ENCODE measurements around the gene CDC42BPA.

CDC42BPA gene

DNA sequence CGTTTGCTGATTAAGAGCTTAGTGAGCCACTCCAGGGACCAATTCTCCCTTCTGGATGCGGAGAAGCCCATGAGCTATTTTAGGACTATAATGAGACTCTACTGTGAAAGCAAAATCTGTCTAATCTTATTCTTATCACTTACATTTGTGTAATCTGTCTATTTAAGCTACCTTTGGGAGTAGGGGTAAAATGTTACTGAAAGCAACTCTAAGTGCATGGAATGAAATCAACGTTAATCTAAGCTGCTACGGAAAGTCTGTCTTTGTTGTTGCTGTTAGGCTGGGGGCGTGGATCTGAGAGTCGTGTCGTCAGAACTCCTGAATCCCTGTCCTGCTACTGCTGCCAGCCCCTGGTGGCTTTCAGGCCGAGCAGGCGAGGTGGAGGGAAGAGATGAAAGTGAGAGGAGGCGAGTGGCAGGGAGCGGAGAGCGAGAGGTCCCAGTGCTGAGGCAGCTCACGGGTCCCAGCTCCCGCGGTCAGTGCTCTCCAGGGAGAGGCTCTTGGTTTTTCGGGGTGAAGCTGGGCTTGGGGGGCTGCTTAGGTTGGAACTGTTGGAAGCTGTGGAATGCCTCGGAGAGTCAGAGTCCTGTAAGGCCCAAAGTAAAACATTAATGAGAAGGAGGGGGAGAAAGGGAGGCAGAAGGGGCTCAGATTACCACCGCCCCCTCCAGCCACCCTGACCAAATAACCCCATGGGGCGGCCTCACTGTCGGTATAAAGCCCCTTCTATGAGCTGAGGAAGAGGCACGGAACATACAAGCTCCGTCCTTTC, 324.3 kb downstream of the CDC42BPA start:
- peak; percentile 64 for DNase-seq (ENCODE audit: low spot score)

DNA sequence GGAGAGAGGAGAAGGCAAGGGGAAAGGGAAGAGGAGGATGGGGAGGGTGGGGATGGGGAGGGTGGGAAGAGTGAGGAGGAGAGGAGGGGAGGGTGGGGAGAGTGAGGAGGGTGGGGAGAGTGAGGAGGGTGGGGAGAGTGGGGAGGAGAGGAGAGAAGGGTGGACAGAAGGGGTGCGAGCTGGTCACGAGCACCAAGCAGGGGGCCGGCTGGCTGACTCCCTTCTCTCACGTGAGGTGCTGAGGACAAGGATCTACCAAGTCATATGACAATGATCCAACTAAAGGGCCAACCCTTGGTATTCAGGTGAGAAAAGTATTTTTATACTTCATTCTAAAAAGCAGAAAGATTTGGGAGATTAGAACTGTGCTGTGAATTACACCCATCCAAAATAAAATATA, 326.4 kb downstream of the CDC42BPA start:
- no peak for DNase-seq (ENCODE audit: low spot score)

- no peak for DNase-seq (ENCODE audit: low spot score)
These were observed 328.1 kb downstream of the CDC42BPA start for GRCh38 chr1:226990133-226990716.

- DNase-seq (ENCODE audit: low spot score): no peak
These were observed 329.0 kb downstream of the CDC42BPA start for GRCh38 chr1:226989085-226989920.

DNA sequence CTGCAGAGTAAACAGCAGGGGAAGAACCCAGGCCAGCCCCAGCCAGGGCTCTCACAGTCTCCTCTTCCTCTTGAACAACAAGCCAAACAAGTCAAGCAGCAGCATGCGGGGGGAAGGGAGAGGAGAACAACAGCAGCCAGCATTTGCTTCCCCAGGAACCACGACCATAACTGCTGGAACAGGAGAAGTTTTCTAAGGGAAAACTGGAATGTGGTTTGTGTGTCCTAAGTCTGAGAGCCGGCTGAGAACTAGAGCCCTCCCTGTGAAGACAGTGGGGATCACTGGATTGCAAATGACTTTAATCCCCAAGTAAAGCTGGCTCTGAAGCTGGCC, 330.0 kb downstream of the CDC42BPA start:
- DNase-seq (ENCODE audit: low spot score): peak; percentile 49

DNA sequence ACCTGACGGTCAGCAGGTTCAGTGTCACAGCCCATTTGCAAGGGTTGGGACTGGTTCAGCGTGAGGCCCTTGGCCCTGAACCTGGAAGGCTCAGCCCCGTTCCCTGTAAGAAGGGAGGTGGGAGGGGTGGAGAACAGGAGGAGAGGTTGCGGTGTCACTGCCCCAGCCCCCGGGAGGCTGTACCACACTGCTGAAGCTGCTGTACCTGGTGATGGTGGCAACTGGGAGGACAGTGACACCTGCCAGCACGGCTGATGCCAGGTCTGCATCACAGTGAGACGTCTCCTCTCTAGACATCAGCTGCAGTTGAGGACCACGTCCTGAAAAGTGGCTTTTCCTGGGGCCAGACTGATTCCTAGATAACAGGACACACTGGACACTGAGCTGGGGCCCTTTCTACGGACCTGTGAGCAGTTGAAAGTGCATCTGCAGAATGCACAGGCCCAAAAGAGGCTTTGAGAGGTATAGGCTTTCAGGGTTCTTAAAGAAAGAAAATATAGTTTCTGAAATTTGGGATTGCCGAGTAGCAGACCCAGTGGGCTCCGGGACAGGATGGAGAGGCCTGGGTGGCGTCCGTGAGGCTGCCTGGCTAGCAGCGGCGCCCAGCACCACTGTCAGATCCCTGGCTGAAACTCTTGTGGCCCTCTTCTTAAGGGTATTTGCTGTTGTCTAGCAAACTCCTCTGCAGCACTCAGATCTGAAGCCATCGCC, 330.5 kb downstream of the CDC42BPA start:
- peak; percentile 39 for DNase-seq (ENCODE audit: low spot score)

DNA sequence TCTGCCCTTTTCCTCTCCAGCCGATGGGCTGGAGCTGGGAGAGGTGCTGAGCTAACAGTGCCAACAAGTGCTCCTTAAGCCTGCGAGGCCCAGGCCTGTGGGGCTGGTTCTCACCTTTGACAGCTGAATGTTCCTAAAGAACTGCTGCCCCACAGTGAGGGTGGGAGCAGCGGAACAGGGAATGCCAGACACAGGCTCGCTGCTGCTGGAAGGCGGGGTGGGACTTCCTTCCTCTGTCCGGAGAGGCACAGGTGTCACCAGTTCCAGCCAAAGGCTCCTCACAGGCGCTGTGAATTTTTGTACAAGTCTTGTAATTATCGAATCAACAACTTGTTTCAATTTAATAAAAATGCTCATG, 331.1 kb downstream of the CDC42BPA start:
- DNase-seq (ENCODE audit: low spot score): no peak

GRCh38 chr1:226986496-226987178, 331.7 kb downstream of the CDC42BPA start:
- DNase-seq (ENCODE audit: low spot score): no peak

GRCh38 chr1:226985839-226986463, 332.3 kb downstream of the CDC42BPA start:
- peak; percentile 45 for DNase-seq (ENCODE audit: low spot score)

GRCh38 chr1:226985239-226985838, 333.0 kb downstream of the CDC42BPA start:
- DNase-seq (ENCODE audit: low spot score): peak; percentile 40

DNA sequence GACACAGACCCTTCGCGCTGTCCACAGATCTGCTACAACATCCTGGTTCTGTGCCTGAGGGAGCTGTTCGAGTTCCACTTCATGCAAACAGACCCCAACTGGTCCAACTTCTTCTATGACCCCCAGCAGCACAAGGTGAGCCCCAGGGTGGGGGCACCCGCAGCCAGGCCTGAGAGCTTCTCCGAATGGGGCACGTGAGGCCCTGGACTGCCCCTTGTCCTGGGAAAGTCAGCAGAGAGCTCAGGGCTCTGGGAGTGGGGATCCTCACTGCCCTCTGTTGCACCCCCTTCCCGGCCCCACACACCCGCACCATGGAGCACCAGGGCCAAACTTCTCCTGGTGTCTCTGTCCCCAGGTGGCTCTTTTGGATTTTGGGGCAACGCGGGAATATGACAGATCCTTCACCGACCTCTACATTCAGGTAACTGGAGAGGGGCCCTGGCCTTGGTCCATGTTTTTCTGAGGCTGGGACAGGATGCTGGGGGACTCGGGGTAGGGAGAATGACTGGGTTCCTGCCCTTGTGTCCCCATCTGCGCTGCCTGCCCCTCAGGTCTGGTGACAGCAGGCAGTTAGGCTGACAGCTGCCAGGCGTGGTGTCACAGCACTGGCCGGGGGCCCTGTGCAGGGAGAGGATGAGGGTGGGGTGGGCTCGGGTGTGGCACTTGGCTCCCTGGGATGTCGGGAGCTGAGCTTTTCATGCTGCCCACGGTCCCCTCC, 333.6 kb downstream of the CDC42BPA start:
- DNase-seq (ENCODE audit: low spot score): peak; percentile 43

- DNase-seq (ENCODE audit: low spot score): peak; percentile 39
These were observed 334.3 kb downstream of the CDC42BPA start for GRCh38 chr1:226983992-226984364.

DNA sequence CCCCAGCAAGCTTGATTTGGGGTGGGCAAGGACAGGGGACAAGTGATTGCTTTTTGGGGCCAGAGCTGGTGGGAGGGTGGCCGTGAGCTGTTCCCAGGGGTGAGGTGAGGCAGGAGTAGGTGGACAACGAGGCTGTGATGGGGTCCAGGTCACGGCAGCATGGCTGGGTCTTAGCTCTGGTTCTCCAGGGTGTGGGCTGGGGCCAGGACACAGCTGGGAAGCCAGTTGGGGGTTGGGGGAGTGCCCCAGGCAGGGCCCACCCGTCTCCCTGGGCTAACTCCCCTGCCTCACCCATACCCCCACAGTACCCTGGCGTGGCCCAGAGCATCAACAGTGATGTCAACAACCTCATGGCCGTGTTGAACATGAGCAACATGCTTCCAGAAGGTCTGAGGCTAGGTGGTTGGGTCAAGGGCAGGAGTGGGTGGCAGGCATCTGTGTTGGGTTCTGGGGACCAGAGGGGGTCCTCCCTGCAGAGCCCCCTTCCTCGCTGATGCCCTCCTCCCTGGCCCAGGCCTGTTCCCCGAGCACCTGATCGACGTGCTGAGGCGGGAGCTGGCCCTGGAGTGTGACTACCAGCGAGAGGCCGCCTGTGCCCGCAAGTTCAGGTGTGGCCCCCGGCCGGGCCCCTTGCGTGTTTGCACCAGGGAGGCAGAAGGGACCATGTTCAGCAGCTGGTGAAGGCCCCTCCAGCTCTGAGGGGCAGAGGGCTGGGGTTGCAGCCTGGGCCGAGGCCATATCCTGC, 334.9 kb downstream of the CDC42BPA start:
- peak; percentile 42 for DNase-seq (ENCODE audit: low spot score)

DNA sequence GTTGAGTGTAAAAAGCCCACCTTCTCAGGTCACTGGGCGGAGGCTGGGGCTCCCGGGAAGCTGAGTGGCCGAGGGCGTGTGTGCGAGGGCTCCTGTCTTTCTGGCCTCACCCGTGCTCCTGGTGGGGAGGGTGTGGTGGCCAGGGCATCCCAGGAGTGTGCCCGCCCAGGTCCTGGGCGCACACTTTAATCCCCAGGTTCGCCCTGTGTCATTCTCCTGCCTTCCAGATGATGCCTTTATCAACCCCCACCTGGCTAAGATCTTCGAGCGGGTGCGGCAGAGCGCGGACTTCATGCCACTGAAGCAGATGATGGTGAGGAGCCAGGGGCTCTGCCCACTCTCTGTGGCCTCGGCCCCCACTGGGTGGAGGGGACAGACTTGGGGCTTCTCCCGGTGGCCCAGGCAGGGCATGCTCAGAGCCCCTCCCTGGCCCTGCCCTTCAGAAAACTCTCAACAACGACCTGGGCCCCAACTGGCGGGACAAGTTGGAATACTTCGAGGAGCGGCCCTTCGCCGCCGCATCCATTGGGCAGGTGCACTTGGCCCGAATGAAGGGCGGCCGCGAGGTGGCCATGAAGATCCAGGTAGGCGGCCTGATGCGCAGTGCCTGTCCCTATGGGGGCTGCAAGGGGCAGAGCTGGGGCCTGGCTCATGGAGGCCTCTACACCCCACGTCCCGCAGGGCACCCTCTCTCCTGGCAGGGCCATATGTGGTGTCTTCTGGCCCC, 335.7 kb downstream of the CDC42BPA start:
- DNase-seq (ENCODE audit: low spot score): peak; percentile 39

- DNase-seq (ENCODE audit: low spot score): peak; percentile 36
These were observed 336.5 kb downstream of the CDC42BPA start for GRCh38 chr1:226981838-226982237.

- peak; percentile 39 for DNase-seq (ENCODE audit: low spot score)
These were observed 336.9 kb downstream of the CDC42BPA start for GRCh38 chr1:226981386-226981817.

DNA sequence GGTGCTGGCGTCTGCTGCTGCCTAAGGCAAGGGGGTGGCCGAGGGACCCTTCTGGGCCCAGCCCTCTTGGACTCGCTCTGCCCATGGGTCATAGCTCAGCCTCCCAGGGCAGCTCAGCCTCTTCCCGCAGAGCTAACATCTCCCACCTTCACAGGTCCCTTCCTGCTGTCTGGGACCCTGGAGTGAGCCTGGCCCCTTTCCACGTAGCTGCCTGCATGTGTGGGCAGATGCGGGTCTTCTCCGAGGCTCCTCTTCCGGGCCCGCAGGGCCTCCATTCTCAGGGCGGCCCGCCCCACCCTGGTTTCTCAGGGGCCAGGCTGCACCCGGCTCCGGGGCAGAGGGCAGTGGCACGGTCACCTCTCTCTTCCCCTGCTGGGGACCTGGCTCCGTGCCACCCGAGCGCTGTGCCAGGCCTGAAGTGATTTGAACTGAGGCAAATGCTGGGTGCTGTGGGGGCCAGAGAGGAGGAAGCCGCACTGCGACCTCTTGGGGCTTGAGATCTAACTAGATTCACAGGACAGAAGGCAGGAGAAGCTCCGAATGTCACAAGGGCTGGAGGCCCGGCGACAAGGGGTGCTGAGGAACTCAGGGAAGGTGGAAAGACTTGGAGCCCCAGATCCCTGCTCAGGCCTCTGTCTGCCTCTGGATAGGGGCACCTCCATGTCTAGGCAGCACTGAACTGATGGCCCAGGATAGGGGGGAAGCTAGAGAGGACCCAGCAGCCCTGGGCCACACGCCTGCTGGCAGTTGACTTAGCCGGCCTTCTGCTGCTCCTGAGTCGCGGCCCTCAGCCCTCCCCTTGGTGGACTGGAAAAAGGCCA, 337.5 kb downstream of the CDC42BPA start:
- DNase-seq (ENCODE audit: low spot score): peak; percentile 40

DNA sequence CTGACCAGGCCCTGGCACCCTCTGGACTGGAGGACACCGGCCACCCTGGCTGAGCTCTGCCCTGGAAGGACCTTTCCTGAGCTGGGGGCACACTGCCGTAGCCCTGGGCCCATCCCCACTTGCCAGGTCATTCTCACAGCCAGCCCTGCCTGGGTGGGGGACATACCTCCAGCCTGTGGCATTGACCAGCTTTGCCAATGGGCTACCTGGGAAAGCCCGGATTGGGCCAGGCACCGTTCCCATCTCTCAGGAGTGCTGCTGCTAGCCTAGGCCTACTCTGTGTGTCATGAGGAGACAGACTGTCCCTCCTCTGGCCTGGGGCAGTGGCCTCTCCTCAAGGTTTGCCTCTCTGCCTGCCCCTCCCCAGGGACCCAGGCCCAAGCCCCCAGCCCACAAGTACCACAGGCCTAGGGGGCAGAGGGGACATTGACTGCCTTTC, 338.2 kb downstream of the CDC42BPA start:
- peak; percentile 42 for DNase-seq (ENCODE audit: low spot score)

All from ecto neural progenitor cell (in vitro differentiated cells).